Measurements from ENCODE around the gene P2RY6.

The P2RY6 gene

DNA sequence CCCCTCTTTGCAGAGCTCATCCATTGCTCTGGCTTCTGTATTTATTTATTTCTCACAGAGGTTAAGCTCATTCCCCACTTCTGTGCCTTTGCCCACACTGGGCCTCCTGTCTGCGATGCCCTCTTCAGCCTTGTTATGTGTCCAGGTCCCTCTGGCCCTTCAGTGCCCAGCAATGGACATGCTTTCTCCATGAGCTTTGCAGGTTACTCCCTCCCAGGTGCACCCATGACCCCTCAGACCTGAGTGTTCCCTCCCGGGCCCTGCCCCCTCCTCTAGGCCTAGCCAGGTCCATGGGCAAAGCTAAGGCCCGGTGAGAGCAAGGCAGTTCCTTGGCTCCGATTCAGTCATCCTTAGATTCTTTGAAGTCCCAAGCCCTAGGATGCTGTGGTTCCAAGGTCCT lies 18.4 kb downstream of the P2RY6 start:
- H3K9me3 ChIP-seq (ENCODE audit: severe bottlenecking), result no peaks in the 10 kb centered on the region
- DNase-seq, result no peak
- H3K4me3 ChIP-seq (ENCODE audit: low read depth, low read length), result no peak overlapping the region
- TF ChIP-seq, protein P1, sequence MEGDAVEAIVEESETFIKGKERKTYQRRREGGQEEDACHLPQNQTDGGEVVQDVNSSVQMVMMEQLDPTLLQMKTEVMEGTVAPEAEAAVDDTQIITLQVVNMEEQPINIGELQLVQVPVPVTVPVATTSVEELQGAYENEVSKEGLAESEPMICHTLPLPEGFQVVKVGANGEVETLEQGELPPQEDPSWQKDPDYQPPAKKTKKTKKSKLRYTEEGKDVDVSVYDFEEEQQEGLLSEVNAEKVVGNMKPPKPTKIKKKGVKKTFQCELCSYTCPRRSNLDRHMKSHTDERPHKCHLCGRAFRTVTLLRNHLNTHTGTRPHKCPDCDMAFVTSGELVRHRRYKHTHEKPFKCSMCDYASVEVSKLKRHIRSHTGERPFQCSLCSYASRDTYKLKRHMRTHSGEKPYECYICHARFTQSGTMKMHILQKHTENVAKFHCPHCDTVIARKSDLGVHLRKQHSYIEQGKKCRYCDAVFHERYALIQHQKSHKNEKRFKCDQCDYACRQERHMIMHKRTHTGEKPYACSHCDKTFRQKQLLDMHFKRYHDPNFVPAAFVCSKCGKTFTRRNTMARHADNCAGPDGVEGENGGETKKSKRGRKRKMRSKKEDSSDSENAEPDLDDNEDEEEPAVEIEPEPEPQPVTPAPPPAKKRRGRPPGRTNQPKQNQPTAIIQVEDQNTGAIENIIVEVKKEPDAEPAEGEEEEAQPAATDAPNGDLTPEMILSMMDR (IDR thresholded peaks at IDR 0.05; ENCODE audit: low read depth, low read length), result no peak
- no peaks in the 10 kb centered on the region for H3K36me3 ChIP-seq
- H3K27ac ChIP-seq, result no peak overlapping the region
- no peaks in the 10 kb centered on the region for H3K27me3 ChIP-seq (ENCODE audit: insufficient read depth, low read depth, severe bottlenecking)

DNA sequence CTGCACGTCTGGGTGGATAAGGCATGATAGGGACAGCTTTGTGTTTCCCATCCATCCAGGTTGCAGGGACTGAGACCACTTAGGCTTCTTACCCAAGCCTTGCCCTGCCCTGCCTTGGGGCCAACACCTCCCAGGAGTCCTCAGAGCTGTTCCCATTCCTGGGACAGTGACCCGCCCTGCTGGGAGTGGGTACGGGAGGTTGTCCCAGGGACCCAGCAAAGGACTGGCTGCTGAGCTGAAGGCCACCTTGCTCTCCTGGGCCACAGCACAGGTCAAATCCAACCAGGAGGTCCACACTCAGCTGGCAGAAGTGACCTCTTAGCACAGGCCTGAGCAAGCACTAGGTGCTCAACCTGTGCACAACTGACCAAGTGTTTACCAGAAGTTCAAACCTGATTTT lies 19.1 kb downstream of the P2RY6 start:
- no peaks in the 10 kb centered on the region for H3K27me3 ChIP-seq (ENCODE audit: insufficient read depth, low read depth, severe bottlenecking)
- H3K27ac ChIP-seq, result no peak overlapping the region
- H3K36me3 ChIP-seq, result no peaks in the 10 kb centered on the region
- H3K4me3 ChIP-seq (ENCODE audit: low read depth, low read length), result no peak overlapping the region
- H3K9me3 ChIP-seq (ENCODE audit: severe bottlenecking), result no peaks in the 10 kb centered on the region
- DNase-seq, result no peak
- TF ChIP-seq, protein P1 (IDR thresholded peaks at IDR 0.05; ENCODE audit: low read depth, low read length), result no peak

DNA sequence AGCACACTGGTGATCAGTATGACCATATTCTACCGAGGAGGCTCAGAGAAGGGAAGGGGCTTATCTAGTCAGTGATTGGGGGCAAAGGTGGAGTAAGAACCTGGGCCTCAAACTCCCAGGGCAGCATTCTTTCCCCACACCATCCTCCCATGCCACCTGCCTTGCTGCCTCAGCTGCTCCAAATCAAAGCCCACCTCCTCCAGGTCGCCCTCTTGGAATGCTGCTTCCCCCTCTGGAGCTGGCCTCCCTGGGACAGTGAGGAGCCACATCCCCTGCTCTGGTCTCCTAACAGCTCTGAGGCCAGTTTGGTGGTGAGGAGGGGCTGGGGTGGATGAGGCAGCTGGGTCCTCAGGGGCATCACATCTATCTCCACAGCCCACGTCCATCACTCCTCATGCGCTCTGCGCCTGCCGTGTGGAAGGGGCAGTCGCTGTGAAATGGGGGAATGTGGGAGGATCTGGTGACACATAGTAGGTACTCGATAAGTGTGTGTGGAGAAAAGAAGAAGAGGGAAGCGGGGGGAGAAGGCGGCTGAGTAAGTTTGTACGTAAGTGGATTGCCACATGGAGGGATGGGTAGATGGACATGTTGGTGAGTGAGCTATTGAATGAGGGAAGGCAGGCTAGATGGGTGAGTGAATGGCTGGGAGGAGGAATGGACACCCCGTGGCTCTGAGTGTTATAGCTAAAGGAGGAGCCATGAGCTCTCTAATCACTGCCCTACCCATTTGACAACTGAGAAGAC lies 19.8 kb downstream of the P2RY6 start:
- TF ChIP-seq, protein P1 (IDR thresholded peaks at IDR 0.05; ENCODE audit: low read depth, low read length), result no peak
- Histone ChIP-seq H3K27me3 (ENCODE audit: insufficient read depth, low read depth, severe bottlenecking) (no peaks in the 10 kb centered on the region), H3K4me3 (ENCODE audit: low read depth, low read length) (no peak overlapping the region), H3K36me3 (no peaks in the 10 kb centered on the region), H3K27ac (no peak overlapping the region), H3K9me3 (ENCODE audit: severe bottlenecking) (no peaks in the 10 kb centered on the region)
- no peak for DNase-seq

DNA sequence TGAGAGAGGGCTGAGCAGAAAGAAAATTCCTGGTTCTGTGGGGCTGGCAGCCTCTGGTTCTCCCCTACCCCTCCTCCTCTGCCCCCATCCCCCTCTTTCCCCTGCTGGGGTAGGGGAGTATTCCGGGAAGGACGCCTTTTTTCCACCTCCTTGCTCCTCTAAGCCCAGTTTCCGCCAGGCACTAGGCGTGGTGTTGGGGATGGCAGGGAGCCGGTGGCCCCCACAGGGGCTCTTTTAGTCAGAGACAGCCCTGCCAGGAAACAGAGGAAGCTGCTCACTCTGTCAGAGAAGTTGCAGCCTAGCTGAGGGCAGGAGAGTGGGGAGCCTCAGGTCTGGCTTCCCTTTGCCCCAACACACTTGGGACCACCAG lies 20.4 kb downstream of the P2RY6 start:
- H3K4me3 ChIP-seq (ENCODE audit: low read depth, low read length), result no peak overlapping the region

DNA sequence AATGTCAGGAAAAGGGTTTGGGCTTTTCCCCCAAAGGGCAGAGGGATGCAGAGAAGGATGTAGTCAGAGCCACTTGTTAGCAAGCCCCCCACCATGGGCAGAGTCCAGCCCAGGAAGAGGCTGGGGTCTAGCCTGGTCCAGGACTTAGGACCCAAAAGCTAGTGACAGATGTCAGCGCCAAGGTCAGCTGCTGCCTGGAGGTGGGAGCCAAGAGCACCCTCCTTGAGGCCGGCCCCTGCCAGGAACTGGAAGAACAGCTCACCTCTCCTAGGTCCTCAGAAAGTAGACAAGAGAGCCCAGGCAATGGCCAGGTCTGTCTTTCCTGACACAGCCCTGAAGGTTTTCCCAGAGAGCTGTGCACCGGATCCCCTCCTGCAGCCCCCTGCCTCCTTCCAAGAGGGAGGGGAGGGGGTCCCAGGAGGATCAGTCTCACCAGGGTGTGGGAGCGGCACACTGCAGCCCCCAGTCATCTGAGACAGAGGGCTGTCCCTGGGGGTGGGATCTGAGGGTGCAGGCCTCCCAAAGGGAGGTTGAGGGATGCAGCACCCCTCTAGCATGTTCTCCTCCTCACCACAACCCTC lies 21.3 kb downstream of the P2RY6 start:
- Histone ChIP-seq H3K4me3 (ENCODE audit: low read depth, low read length) (no peak overlapping the region), H3K36me3 (no peaks in the 10 kb centered on the region), H3K27ac (no peak overlapping the region), H3K27me3 (ENCODE audit: insufficient read depth, low read depth, severe bottlenecking) (no peaks in the 10 kb centered on the region), H3K9me3 (ENCODE audit: severe bottlenecking) (no peaks in the 10 kb centered on the region)
- TF ChIP-seq, protein P1 (IDR thresholded peaks at IDR 0.05; ENCODE audit: low read depth, low read length), result no peak
- DNase-seq, result no peak

More for the DNA sequence above, 20.4 kb downstream of the P2RY6 start:
- H3K9me3 ChIP-seq (ENCODE audit: severe bottlenecking), result no peaks in the 10 kb centered on the region
- no peak overlapping the region for H3K27ac ChIP-seq
- TF ChIP-seq, protein P1 (IDR thresholded peaks at IDR 0.05; ENCODE audit: low read depth, low read length), result no peak
- H3K27me3 ChIP-seq (ENCODE audit: insufficient read depth, low read depth, severe bottlenecking), result no peaks in the 10 kb centered on the region
- no peaks in the 10 kb centered on the region for H3K36me3 ChIP-seq
- no peak for DNase-seq

All from WERI-Rb-1 (cell line).